Measurements from ENCODE around the gene FAM193A.
"Not testable (repeated sequence)": the region's sequence is repeated elsewhere in the genome, so short reads cannot be mapped to it uniquely, and the experiment has no call there.

The FAM193A gene

GRCh38 chr4:2636331-2636730 is 99.9 kb downstream of the FAM193A start:
- no peak for TF ChIP-seq SPI1 (IDR thresholded peaks at IDR 0.05; ENCODE audit: borderline replicate concordance, low read depth)
- TF ChIP-seq REST (IDR thresholded peaks at IDR 0.05; ENCODE audit: insufficient replicate concordance, low read depth): no peak
- TF ChIP-seq, protein P1, sequence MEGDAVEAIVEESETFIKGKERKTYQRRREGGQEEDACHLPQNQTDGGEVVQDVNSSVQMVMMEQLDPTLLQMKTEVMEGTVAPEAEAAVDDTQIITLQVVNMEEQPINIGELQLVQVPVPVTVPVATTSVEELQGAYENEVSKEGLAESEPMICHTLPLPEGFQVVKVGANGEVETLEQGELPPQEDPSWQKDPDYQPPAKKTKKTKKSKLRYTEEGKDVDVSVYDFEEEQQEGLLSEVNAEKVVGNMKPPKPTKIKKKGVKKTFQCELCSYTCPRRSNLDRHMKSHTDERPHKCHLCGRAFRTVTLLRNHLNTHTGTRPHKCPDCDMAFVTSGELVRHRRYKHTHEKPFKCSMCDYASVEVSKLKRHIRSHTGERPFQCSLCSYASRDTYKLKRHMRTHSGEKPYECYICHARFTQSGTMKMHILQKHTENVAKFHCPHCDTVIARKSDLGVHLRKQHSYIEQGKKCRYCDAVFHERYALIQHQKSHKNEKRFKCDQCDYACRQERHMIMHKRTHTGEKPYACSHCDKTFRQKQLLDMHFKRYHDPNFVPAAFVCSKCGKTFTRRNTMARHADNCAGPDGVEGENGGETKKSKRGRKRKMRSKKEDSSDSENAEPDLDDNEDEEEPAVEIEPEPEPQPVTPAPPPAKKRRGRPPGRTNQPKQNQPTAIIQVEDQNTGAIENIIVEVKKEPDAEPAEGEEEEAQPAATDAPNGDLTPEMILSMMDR (IDR thresholded peaks at IDR 0.05; ENCODE audit: insufficient read depth, low read length): no peak
- TF ChIP-seq POLR2AphosphoS5 (IDR thresholded peaks at IDR 0.05; ENCODE audit: low read depth): no peak
- no peak for TF ChIP-seq GABPA (IDR thresholded peaks at IDR 0.05; ENCODE audit: low read depth)
- H3K27me3 ChIP-seq (ENCODE audit: insufficient read depth, poor library complexity, severe bottlenecking): no peaks in the 10 kb centered on the region
- H3K4me3 ChIP-seq (replicated peaks; ENCODE audit: insufficient read depth, low read length): no peak overlapping the region
- DNase-seq (ENCODE audit: low read depth in 1 of 2, low spot score in 1 of 2): no peak
- no peak overlapping the region for H3K27ac ChIP-seq (replicated peaks)

DNA sequence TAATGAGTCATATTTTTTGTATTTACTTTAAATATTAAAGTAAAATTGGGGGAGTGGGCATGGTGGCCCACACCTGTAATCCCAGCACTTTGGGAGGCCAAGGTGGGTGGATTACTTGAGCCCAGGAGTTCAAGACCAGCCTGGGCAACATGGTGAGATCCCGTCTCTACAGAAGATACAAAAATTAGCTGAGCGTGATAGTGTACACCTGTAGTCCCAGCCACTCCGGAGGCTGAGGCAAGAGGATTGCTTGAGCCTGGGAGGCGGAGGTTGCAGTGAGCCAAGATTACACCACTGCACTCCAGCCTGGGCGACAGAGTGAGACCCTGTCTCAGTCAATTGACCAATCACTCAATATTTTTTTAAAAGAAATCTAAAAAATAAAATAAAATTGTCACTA is 100.5 kb downstream of the FAM193A start:
- not testable (repeated sequence) for H3K27me3 ChIP-seq (ENCODE audit: insufficient read depth, poor library complexity, severe bottlenecking); DNase-seq (ENCODE audit: low read depth in 1 of 2, low spot score in 1 of 2); H3K27ac ChIP-seq (replicated peaks); H3K4me3 ChIP-seq (replicated peaks; ENCODE audit: insufficient read depth, low read length)

- H3K27ac ChIP-seq (replicated peaks): no peak overlapping the region
- no peak for DNase-seq (ENCODE audit: low read depth in 1 of 2, low spot score in 1 of 2)
- no peak overlapping the region for H3K4me3 ChIP-seq (replicated peaks; ENCODE audit: insufficient read depth, low read length)
- no peaks in the 10 kb centered on the region for H3K27me3 ChIP-seq (ENCODE audit: insufficient read depth, poor library complexity, severe bottlenecking)
- TF ChIP-seq, protein P1 (IDR thresholded peaks at IDR 0.05; ENCODE audit: insufficient read depth, low read length): no peak
- no peak for TF ChIP-seq REST (IDR thresholded peaks at IDR 0.05; ENCODE audit: insufficient replicate concordance, low read depth)
- TF ChIP-seq SPI1 (IDR thresholded peaks at IDR 0.05; ENCODE audit: borderline replicate concordance, low read depth): no peak
- TF ChIP-seq POLR2AphosphoS5 (IDR thresholded peaks at IDR 0.05; ENCODE audit: low read depth): no peak
- TF ChIP-seq GABPA (IDR thresholded peaks at IDR 0.05; ENCODE audit: low read depth): no peak
These were observed 101.6 kb downstream of the FAM193A start for GRCh38 chr4:2637956-2638552.

DNA sequence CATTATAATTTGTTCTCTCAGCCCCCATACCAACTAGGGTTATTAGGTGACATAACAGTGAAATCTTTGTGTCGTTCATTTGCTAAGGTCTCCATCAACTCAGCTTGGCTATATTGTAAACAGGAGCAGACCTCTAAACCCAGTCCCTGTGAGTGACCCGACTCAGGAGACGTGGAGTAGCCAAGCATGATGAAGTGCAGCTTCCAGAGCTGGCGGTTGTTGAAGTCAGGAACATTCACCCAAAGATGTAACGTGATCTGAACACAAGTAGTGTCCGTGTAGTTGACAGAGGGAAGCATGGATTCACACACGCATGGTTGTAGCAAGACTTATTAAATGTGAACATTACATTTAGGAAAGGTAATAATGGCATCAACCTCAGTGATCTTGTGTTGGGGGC is 102.3 kb downstream of the FAM193A start:
- TF ChIP-seq, protein P1 (IDR thresholded peaks at IDR 0.05; ENCODE audit: insufficient read depth, low read length): no peak
- H3K4me3 ChIP-seq (replicated peaks; ENCODE audit: insufficient read depth, low read length): no peak overlapping the region
- DNase-seq (ENCODE audit: low read depth in 1 of 2, low spot score in 1 of 2): no peak
- no peak overlapping the region for H3K27ac ChIP-seq (replicated peaks)
- H3K27me3 ChIP-seq (ENCODE audit: insufficient read depth, poor library complexity, severe bottlenecking): no peaks in the 10 kb centered on the region
